Keratinocyte (primary cell): ENCODE measurements around the gene DNAJC11.
A peak's percentile ranks its signal among the peaks of the same experiment; 100 is the strongest.

Experiments used
- EZH2 ChIP-seq: IDR thresholded peaks from one replicate; pipeline ENCODE4 v1.6.1; 2012; ENCODE audit warnings: inconsistent platforms, mild to moderate bottlenecking, low read length, moderate library complexity
- TF ChIP-seq, protein P1 (sequence below), 3 experiments: IDR thresholded peaks in 1 of 3; conservative IDR thresholded peaks in 1 of 3; optimal IDR thresholded peaks in 1 of 3; 2 replicates in 2 of 3; 3 replicates in 1 of 3; pipeline versions ENCODE3 to v1.5.1; 2011; ENCODE audit warnings: low read length in 3 of 3, mild to moderate bottlenecking in 3 of 3, moderate library complexity in 2 of 3, control low read depth in 1 of 3, inconsistent platforms in 1 of 3; ENCODE audit not compliant: insufficient read depth in 2 of 3; ENCODE audit errors: extremely low read depth in 1 of 3

- TF ChIP-seq, protein P1, sequence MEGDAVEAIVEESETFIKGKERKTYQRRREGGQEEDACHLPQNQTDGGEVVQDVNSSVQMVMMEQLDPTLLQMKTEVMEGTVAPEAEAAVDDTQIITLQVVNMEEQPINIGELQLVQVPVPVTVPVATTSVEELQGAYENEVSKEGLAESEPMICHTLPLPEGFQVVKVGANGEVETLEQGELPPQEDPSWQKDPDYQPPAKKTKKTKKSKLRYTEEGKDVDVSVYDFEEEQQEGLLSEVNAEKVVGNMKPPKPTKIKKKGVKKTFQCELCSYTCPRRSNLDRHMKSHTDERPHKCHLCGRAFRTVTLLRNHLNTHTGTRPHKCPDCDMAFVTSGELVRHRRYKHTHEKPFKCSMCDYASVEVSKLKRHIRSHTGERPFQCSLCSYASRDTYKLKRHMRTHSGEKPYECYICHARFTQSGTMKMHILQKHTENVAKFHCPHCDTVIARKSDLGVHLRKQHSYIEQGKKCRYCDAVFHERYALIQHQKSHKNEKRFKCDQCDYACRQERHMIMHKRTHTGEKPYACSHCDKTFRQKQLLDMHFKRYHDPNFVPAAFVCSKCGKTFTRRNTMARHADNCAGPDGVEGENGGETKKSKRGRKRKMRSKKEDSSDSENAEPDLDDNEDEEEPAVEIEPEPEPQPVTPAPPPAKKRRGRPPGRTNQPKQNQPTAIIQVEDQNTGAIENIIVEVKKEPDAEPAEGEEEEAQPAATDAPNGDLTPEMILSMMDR (optimal IDR thresholded peaks at IDR 0.05 in 1 of 3, IDR thresholded peaks at IDR 0.05 in 1 of 3, conservative IDR thresholded peaks at IDR 0.05 in 1 of 3; ENCODE audit: extremely low read depth in 1 of 3, insufficient read depth in 2 of 3, low read length in 3 of 3), result peak in 1 of 3 experiments; percentile 12
- TF ChIP-seq EZH2, result no peak
Observed at GRCh38 chr1:6612641-6613360, 88.8 kb downstream of the DNAJC11 start.
